HCT116 (cell line): Measurements from ENCODE around the gene SSH2. TPM values are rescaled to one million over a fixed set of nuclear protein-coding genes. Genes with fewer than 3 reads are reported as not detected.

Source experiments
- ATAC-seq: fragments of 200-7000 bp; cut with Tn5 transposase; 2 replicates; pipeline ENCODE4 v1.9.1; 2020; ENCODE audit warnings: mild to moderate bottlenecking, moderate library complexity
- BruUV-seq: library from RNA; stranded (reverse); fragments of 400-500 nt; replicated peaks from 2 replicates; lab custom pipeline; 2021; lab: Mats Ljungman, UMichigan
- CTCF ChIA-PET: fragments of 300-600 bp; sonication (Branson Sonifier 250); formaldehyde crosslinking; loops from one replicate; lab custom pipeline; 2021; ENCODE audit warnings: antibody characterized with exemption; lab: Charles Lee
- POLR2A ChIA-PET: fragments of 300-600, 350-600 bp; sonication (Branson Sonifier 250); formaldehyde crosslinking; loops from one replicate; lab custom pipeline; 2021; ENCODE audit warnings: antibody characterized with exemption; lab: Charles Lee
- RAD21 ChIA-PET, 2 experiments: fragments of 300-600 bp; sonication (Branson Sonifier 250); formaldehyde crosslinking; loops; one replicate each; lab custom pipeline; 2023; ENCODE audit warnings: low total read pairs in 2 of 2; ENCODE audit not compliant: uncharacterized antibody in 2 of 2, unreplicated experiment in 2 of 2, low non-redundant PET in 1 of 2; lab: Charles Lee
- DNase-seq: peaks from one replicate; pipeline ENCODE4 v3.0.0-alpha.2; 2010; ENCODE audit warnings: low read depth, low spot score
- H2AFZ ChIP-seq: fragments of 200-600 bp; shearing (Covaris generic), sonication (generic); 2 replicates; pipeline ENCODE4 v1.6.1; 2017; ENCODE audit warnings: low read depth, mixed run types, mixed read lengths, antibody characterized with exemption, low read length; ENCODE audit not compliant: poor library complexity, severe bottlenecking
- H3K27ac ChIP-seq: 2 replicates; pipeline ENCODE4 v1.5.1; 2012; ENCODE audit warnings: low read depth, low read length
- H3K27me3 ChIP-seq: fragments of 200-600 bp; sonication (generic); 2 replicates; pipeline ENCODE4 v1.6.1; 2016; ENCODE audit warnings: mixed run types, low read length, mixed read lengths; ENCODE audit not compliant: insufficient read depth
- H3K36me3 ChIP-seq, 2 experiments: fragments of 200-500 bp in 1 of 2; fragments of 200-600 bp in 1 of 2; sonication (Bioruptor generic) in 1 of 2; sonication (generic) in 1 of 2; 2 replicates each; pipeline versions ENCODE4 v1.5.1 to v1.6.1; 2014 to 2016; ENCODE audit warnings: low read length in 2 of 2, inconsistent platforms in 1 of 2, mixed read lengths in 1 of 2, mixed run types in 1 of 2; ENCODE audit not compliant: insufficient read depth in 2 of 2, control insufficient read depth in 1 of 2
- H3K4me1 ChIP-seq, 2 experiments: fragments of 200-600 bp in 1 of 2; sonication (generic) in 1 of 2; 2 replicates each; pipeline versions ENCODE4 v1.5.1 to v1.6.1; 2012 to 2017; ENCODE audit warnings: low read length in 2 of 2, inconsistent platforms in 1 of 2, mild to moderate bottlenecking in 1 of 2, mixed read lengths in 1 of 2, mixed run types in 1 of 2, moderate library complexity in 1 of 2; ENCODE audit not compliant: insufficient read depth in 2 of 2, control insufficient read depth in 1 of 2
- H3K4me2 ChIP-seq: fragments of 200-600 bp; sonication (generic); 2 replicates; pipeline ENCODE4 v1.6.1; 2017; ENCODE audit warnings: mixed run types, low read length, mixed read lengths
- H3K4me3 ChIP-seq, 2 experiments: fragments of 200-600 bp in 1 of 2; sonication (generic) in 1 of 2; replicated peaks in 1 of 2; 2 replicates each; pipeline ENCODE4 v1.5.1; 2011 to 2016; ENCODE audit warnings: low read length in 2 of 2, control low read depth in 1 of 2, low read depth in 1 of 2, mild to moderate bottlenecking in 1 of 2, mixed read lengths in 1 of 2, mixed run types in 1 of 2
- H3K79me2 ChIP-seq: fragments of 200-600 bp; sonication (generic); 2 replicates; pipeline ENCODE4 v1.6.1; 2017; ENCODE audit warnings: mild to moderate bottlenecking, mixed run types, low read length, moderate library complexity, mixed read lengths; ENCODE audit not compliant: insufficient read depth
- H3K9ac ChIP-seq: fragments of 200-600 bp; sonication (generic); 2 replicates; pipeline ENCODE4 v1.6.1; 2016; ENCODE audit warnings: low read length, mixed read lengths
- H3K9me2 ChIP-seq: fragments of 200-600 bp; sonication (generic), shearing (Covaris generic); 2 replicates; pipeline ENCODE4 v1.6.1; 2017; ENCODE audit warnings: mixed run types, mild to moderate bottlenecking, moderate library complexity; ENCODE audit not compliant: insufficient read depth
- H3K9me3 ChIP-seq, 2 experiments: fragments of 200-500 bp in 1 of 2; fragments of 200-600 bp in 1 of 2; sonication (Bioruptor generic) in 1 of 2; sonication (generic) in 1 of 2; 2 replicates each; pipeline ENCODE4 v1.6.1; 2014 to 2017; ENCODE audit warnings: low read length in 2 of 2, mixed read lengths in 2 of 2, inconsistent platforms in 1 of 2, low read depth in 1 of 2, mild to moderate bottlenecking in 1 of 2, mixed run types in 1 of 2, moderate library complexity in 1 of 2; ENCODE audit not compliant: control insufficient read depth in 1 of 2, insufficient read depth in 1 of 2
- H4K20me1 ChIP-seq: fragments of 200-600 bp; sonication (generic), shearing (Covaris generic); 2 replicates; pipeline ENCODE4 v1.6.1; 2017; ENCODE audit warnings: mixed run types, mild to moderate bottlenecking, moderate library complexity; ENCODE audit not compliant: insufficient read depth
- CBX3 ChIP-seq: IDR thresholded peaks from 2 replicates; pipeline ENCODE4 v1.6.1; 2012; ENCODE audit warnings: low read depth
- EGR1 ChIP-seq: IDR thresholded peaks from 2 replicates; pipeline ENCODE4 v1.6.1; 2012; ENCODE audit warnings: low read depth
- EZH2 ChIP-seq: fragments of 200-600 bp; sonication (generic); IDR thresholded peaks from 2 replicates; pipeline ENCODE4 v1.6.1; 2017; ENCODE audit warnings: antibody characterized with exemption, mixed run types
- POLR2A ChIP-seq: IDR thresholded peaks from 2 replicates; pipeline ENCODE4 v1.7.0; 2011; ENCODE audit warnings: borderline replicate concordance; ENCODE audit not compliant: insufficient read depth, insufficient read length; ENCODE audit errors: extremely low read depth
- POLR2AphosphoS5 ChIP-seq: IDR thresholded peaks from 2 replicates; pipeline ENCODE4 v1.6.1; 2011; ENCODE audit warnings: mild to moderate bottlenecking, low read depth, low read length, moderate library complexity
- RAD21 ChIP-seq: IDR thresholded peaks from 2 replicates; pipeline ENCODE4 v1.6.1; 2012; ENCODE audit warnings: low read depth, mild to moderate bottlenecking
- SRF ChIP-seq: IDR thresholded peaks from 2 replicates; pipeline ENCODE4 v1.6.1; 2012; ENCODE audit warnings: low read depth
- YY1 ChIP-seq: IDR thresholded peaks from 2 replicates; pipeline ENCODE4 v1.6.1; 2011; ENCODE audit warnings: low read length, low read depth, moderate library complexity, mild to moderate bottlenecking; ENCODE audit not compliant: insufficient replicate concordance; ENCODE audit errors: extremely low read depth
- intact Hi-C: fragments of 100-400 bp; cut with micrococcal nuclease; formaldehyde crosslinking; loops from 2 replicates; pipeline ENCODE4 v1.10.0; 2022
- total RNA-seq: library from RNA; stranded (reverse); gene quantifications from one replicate; pipeline ENCODE4 v1.2.1, GENCODE V29; 2021; ENCODE audit not compliant: unreplicated experiment
- TF ChIP-seq, protein P1 (sequence below), 3 experiments: fragments of 200-600 bp in 1 of 3; sonication (generic) in 1 of 3; IDR thresholded peaks in 2 of 3; conservative IDR thresholded peaks in 1 of 3; 2 replicates each; pipeline ENCODE4 v1.5.1; 2012 to 2017; ENCODE audit warnings: low read depth in 2 of 3, low read length in 2 of 3, antibody characterized with exemption in 1 of 3, borderline replicate concordance in 1 of 3, control low read depth in 1 of 3, mild to moderate bottlenecking in 1 of 3, mixed read lengths in 1 of 3, mixed run types in 1 of 3, moderate library complexity in 1 of 3; ENCODE audit not compliant: insufficient read depth in 1 of 3
- TF ChIP-seq, protein P2 (sequence below): IDR thresholded peaks from 2 replicates; pipeline ENCODE4 v1.6.1; 2012

SSH2 gene
- total RNA-seq, 1 experiment from 2014 or later = 17.0 TPM

DNA sequence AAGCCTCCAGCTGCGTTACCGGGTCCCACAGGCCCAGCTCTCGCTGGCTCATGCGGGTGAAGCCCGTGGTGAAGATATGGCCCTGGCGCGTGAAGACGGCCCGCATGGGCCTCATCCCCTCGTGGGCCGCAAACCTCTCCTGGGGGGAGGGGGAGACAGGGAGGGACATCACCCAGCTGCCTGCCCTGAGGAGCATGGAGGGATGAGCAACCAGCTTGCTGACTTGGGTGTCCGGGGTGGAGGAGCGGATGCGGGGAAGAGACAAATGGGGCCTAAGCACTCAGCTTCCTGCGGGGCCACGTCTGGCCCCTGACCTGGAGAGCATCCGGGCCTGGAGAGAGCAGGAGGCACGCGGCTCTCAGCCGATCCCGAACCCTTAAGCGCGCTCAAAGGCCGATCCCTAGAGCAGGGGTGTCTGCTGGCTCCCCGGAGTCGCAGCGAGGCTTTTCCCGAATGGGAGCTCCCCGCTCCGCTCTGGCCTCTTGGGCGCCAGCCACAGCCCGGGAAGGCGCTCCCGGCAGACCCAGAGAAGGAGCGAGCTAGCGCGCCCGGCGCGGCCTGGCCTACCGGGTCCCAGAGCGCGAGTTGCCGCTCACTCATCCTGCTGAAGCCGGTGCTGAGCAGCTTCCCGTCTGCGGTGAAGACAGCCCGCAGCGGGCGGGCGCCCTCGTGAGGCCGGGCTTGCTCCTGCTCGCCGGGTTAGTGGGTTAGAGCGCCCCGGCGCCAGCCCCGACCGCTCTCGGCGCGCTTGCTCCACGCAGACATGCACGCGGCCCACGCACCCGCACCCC, 312.4 kb downstream of the SSH2 start (continued):
- TF ChIP-seq, protein P1, sequence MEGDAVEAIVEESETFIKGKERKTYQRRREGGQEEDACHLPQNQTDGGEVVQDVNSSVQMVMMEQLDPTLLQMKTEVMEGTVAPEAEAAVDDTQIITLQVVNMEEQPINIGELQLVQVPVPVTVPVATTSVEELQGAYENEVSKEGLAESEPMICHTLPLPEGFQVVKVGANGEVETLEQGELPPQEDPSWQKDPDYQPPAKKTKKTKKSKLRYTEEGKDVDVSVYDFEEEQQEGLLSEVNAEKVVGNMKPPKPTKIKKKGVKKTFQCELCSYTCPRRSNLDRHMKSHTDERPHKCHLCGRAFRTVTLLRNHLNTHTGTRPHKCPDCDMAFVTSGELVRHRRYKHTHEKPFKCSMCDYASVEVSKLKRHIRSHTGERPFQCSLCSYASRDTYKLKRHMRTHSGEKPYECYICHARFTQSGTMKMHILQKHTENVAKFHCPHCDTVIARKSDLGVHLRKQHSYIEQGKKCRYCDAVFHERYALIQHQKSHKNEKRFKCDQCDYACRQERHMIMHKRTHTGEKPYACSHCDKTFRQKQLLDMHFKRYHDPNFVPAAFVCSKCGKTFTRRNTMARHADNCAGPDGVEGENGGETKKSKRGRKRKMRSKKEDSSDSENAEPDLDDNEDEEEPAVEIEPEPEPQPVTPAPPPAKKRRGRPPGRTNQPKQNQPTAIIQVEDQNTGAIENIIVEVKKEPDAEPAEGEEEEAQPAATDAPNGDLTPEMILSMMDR (IDR thresholded peaks at IDR 0.05 in 2 of 3, conservative IDR thresholded peaks at IDR 0.05 in 1 of 3; ENCODE audit: borderline replicate concordance in 1 of 3, insufficient read depth in 1 of 3, low read depth in 2 of 3, low read length in 2 of 3) = peak; percentile 73 to 94 (median 87)
- TF ChIP-seq, all 23 proteins: peak for 6

DNA sequence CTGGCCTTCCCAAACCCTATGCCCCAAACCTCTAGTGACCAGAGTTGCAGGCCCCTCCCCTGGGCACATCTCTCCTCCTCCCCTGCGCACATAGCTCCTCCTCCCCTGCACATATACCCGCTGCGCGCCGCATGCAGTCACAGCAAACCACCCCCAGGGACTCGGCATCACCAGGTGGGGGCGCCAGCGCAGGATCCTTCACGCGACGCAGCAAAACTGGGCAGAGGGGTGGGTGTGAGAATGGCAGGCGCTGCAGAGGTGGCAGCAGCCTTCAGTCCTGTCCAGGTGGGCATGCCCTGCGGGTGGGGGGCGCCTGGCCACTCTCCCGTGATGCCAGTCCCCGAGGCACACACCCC, 312.9 kb downstream of the SSH2 start:
- peak overlapping the region; percentile 97 for H3K4me2 ChIP-seq
- intact Hi-C loops = loop anchor here (1.0 kb wide), 1 partner anchor 476 kb away; no protein-coding TSS in a partner anchor
- ChIA-PET CTCF (interaction anchor here (0.6 to 4.6 kb wide), 31 partner anchors 9 to 500 kb away, joined by 3 to 61 read pairs (median 7); partner anchors contain the start of genes ABHD15, ANKRD13B, SSH2 and TP53I13), POLR2A (interaction anchor here (0.6 to 1.3 kb wide), 2 partner anchors 239 to 477 kb away, joined by 3 read pairs; no protein-coding TSS in a partner anchor), RAD21 (interaction anchor here (0.5 to 0.8 kb wide), 3 partner anchors 23 to 970 kb away, joined by 3 to 5 read pairs (median 3); no protein-coding TSS in a partner anchor)
- TF ChIP-seq POLR2AphosphoS5 (0 out of 2 replicates have a peak, but pooled peaks have one; percentile 17), YY1 (peak; percentile 33), RAD21 (peak; percentile 39; the same call in 1 of the 2 replicates), EGR1 (no peak), CBX3 (peak; percentile 31; the same call in 1 of the 2 replicates), SRF (no peak), EZH2 (no peak), POLR2A (peak; percentile 30)
- TF ChIP-seq, protein P1 (IDR thresholded peaks at IDR 0.05 in 2 of 3, conservative IDR thresholded peaks at IDR 0.05 in 1 of 3; ENCODE audit: borderline replicate concordance in 1 of 3, insufficient read depth in 1 of 3, low read depth in 2 of 3, low read length in 2 of 3) = peak; percentile 62 to 91 (median 84)
- TF ChIP-seq, protein P2, sequence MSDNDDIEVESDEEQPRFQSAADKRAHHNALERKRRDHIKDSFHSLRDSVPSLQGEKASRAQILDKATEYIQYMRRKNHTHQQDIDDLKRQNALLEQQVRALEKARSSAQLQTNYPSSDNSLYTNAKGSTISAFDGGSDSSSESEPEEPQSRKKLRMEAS = peak; percentile 65; the same call in 1 of the 2 replicates
- H3K27ac ChIP-seq = peak overlapping the region; percentile 64; the same call in 1 of the 2 replicates
- no peaks in the 10 kb centered on the region for H3K9me2 ChIP-seq
- no peaks in the 10 kb centered on the region for H3K79me2 ChIP-seq
- H3K9me3 ChIP-seq = no peaks in the 10 kb centered on the region
- peak; percentile 67 for DNase-seq
- ATAC-seq = peak; percentile 81
- no peak overlapping the region for H2AFZ ChIP-seq
- no peaks in the 10 kb centered on the region for H3K27me3 ChIP-seq
- peaks cover 48 to 64% of the 10 kb centered on the region in 2 experiments for H3K4me1 ChIP-seq
- no TSS peak for BruUV-seq
- peak overlapping the region; percentile 36 to 50 for H3K4me3 ChIP-seq
- peak overlapping the region; percentile 66 for H3K9ac ChIP-seq
- H4K20me1 ChIP-seq = no peaks in the 10 kb centered on the region
- no peaks in the 10 kb centered on the region for H3K36me3 ChIP-seq
